Measurements from ENCODE around the gene ACTMAP.

DNA sequence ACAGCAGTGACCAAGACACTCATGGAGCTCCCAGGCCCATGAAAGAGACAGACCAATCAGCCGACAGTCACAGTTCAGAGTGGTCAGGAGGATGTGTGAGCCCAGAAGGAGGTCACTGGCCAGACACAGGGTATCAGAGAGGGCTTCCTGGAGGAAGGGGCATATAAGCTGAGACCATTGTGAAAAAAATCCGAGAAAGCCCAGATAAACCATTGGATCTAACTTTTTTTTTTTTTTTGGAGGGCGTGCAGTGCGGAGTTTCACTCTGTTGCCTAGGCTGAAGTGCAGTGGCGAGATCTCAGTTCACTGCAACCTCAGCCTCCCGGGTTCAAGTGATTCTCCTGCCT is 29.2 kb downstream of the ACTMAP start:
- TF ChIP-seq, protein P1, sequence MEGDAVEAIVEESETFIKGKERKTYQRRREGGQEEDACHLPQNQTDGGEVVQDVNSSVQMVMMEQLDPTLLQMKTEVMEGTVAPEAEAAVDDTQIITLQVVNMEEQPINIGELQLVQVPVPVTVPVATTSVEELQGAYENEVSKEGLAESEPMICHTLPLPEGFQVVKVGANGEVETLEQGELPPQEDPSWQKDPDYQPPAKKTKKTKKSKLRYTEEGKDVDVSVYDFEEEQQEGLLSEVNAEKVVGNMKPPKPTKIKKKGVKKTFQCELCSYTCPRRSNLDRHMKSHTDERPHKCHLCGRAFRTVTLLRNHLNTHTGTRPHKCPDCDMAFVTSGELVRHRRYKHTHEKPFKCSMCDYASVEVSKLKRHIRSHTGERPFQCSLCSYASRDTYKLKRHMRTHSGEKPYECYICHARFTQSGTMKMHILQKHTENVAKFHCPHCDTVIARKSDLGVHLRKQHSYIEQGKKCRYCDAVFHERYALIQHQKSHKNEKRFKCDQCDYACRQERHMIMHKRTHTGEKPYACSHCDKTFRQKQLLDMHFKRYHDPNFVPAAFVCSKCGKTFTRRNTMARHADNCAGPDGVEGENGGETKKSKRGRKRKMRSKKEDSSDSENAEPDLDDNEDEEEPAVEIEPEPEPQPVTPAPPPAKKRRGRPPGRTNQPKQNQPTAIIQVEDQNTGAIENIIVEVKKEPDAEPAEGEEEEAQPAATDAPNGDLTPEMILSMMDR (conservative IDR thresholded peaks at IDR 0.05) = no peak
- TF ChIP-seq ZFX (IDR thresholded peaks at IDR 0.05) = no peak
